ENCODE measurements around the gene FBLN2. TPM values are rescaled to one million over a fixed set of nuclear protein-coding genes. Genes with fewer than 3 reads are reported as not detected.

Gene FBLN2
- total RNA-seq, 1 experiment from 2014 or later = 0.39 TPM

DNA sequence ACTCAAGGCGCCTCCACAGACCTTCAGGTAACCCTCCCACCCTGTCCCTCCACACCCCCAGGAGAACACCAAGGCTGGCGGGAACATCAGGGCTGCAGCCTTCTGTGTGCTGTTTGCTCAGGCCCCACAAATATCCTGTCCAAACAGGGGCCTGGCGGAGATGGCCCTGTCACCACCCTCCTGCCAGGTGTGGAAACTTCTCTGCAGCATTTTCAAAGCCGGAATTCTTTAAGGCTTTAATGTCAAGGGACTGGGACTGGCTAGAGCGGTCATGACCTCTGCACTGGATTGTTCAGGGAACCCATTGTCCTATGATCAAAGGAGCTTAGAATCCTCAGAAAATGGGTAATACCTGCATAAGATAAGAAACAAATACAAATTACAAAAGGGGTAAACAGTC is 46.6 kb downstream of the FBLN2 start:
- ATAC-seq (no peak), DNase-seq (ENCODE audit: low read depth, low spot score) (no peak)
- Histone ChIP-seq H3K4me2 (ENCODE audit: low read length) (no peak overlapping the region), H3K79me2 (ENCODE audit: insufficient read depth, low read length) (no peaks in the 10 kb centered on the region), H2AFZ (ENCODE audit: low read depth, low read length, poor library complexity, severe bottlenecking) (no peak overlapping the region), H3K4me1 (ENCODE audit: control insufficient read depth in 1 of 2, insufficient read depth in 2 of 2, low read length in 2 of 2) (peaks cover 0 to 16% of the 10 kb centered on the region in 2 experiments; a peak in 2 of 4 replicates), H3K9me2 (ENCODE audit: insufficient read depth) (no peaks in the 10 kb centered on the region), H3K9me3 (ENCODE audit: control insufficient read depth in 1 of 2, insufficient read depth in 1 of 2, low read depth in 1 of 2, low read length in 2 of 2) (no peaks in the 10 kb centered on the region), H3K36me3 (ENCODE audit: control insufficient read depth in 1 of 2, insufficient read depth in 2 of 2, low read length in 2 of 2) (no peaks in the 10 kb centered on the region), H3K27ac (ENCODE audit: low read depth, low read length) (no peak overlapping the region), H3K9ac (ENCODE audit: low read length) (no peak overlapping the region), H4K20me1 (ENCODE audit: insufficient read depth) (no peaks in the 10 kb centered on the region), H3K27me3 (ENCODE audit: insufficient read depth, low read length) (no peaks in the 10 kb centered on the region), H3K4me3 (replicated peaks in 1 of 2; ENCODE audit: low read depth in 1 of 2, low read length in 2 of 2) (no peak overlapping the region)
- ChIA-PET RAD21 (ENCODE audit: low non-redundant PET in 1 of 2, low total read pairs in 2 of 2, uncharacterized antibody in 2 of 2, unreplicated experiment in 2 of 2) (no interaction called here), POLR2A (no interaction called here), CTCF (no interaction called here)
- TF ChIP-seq JUND (IDR thresholded peaks at IDR 0.05) (no peak), TCF7L2 (IDR thresholded peaks at IDR 0.05; ENCODE audit: borderline replicate concordance, extremely low read depth, insufficient read depth, insufficient read length) (no peak)
- intact Hi-C loops (cut with micrococcal nuclease) = no loop called here
- no TSS peak for BruUV-seq (replicated peaks)

GRCh38 chr3:13596426-13597205 is 47.7 kb downstream of the FBLN2 start:
- RAD21 ChIA-PET (ENCODE audit: low non-redundant PET in 1 of 2, low total read pairs in 2 of 2, uncharacterized antibody in 2 of 2, unreplicated experiment in 2 of 2) = no interaction called here
- Histone ChIP-seq H3K27ac (ENCODE audit: low read depth, low read length) (no peak overlapping the region), H4K20me1 (ENCODE audit: insufficient read depth) (no peaks in the 10 kb centered on the region), H2AFZ (ENCODE audit: low read depth, low read length, poor library complexity, severe bottlenecking) (no peak overlapping the region), H3K79me2 (ENCODE audit: insufficient read depth, low read length) (no peaks in the 10 kb centered on the region), H3K9me2 (ENCODE audit: insufficient read depth) (no peaks in the 10 kb centered on the region), H3K9me3 (ENCODE audit: control insufficient read depth in 1 of 2, insufficient read depth in 1 of 2, low read depth in 1 of 2, low read length in 2 of 2) (no peaks in the 10 kb centered on the region), H3K9ac (ENCODE audit: low read length) (no peak overlapping the region), H3K4me1 (ENCODE audit: control insufficient read depth in 1 of 2, insufficient read depth in 2 of 2, low read length in 2 of 2) (peaks cover 0 to 26% of the 10 kb centered on the region in 2 experiments; a peak in 2 of 4 replicates), H3K4me2 (ENCODE audit: low read length) (no peak overlapping the region), H3K27me3 (ENCODE audit: insufficient read depth, low read length) (no peaks in the 10 kb centered on the region), H3K4me3 (replicated peaks in 1 of 2; ENCODE audit: low read depth in 1 of 2, low read length in 2 of 2) (no peak overlapping the region), H3K36me3 (ENCODE audit: control insufficient read depth in 1 of 2, insufficient read depth in 2 of 2, low read length in 2 of 2) (no peaks in the 10 kb centered on the region)
- DNase-seq (ENCODE audit: low read depth, low spot score) = no peak
- CTCF ChIA-PET = no interaction called here
- POLR2A ChIA-PET = no interaction called here
- no peak for ATAC-seq
- TF ChIP-seq SRF (IDR thresholded peaks at IDR 0.05; ENCODE audit: low read depth) (no peak), SIN3A (IDR thresholded peaks at IDR 0.05; ENCODE audit: low read depth) (no peak), YY1 (IDR thresholded peaks at IDR 0.05; ENCODE audit: extremely low read depth, insufficient replicate concordance, low read depth, low read length) (no peak), CTCF (IDR thresholded peaks at IDR 0.05 in 2 of 3, conservative IDR thresholded peaks at IDR 0.05 in 1 of 3; ENCODE audit: borderline replicate concordance in 1 of 3, insufficient read depth in 1 of 3, low read depth in 2 of 3, low read length in 2 of 3) (no peak), CEBPB (IDR thresholded peaks at IDR 0.05; ENCODE audit: low read depth) (no peak), EZH2 (IDR thresholded peaks at IDR 0.05) (no peak), SP1 (IDR thresholded peaks at IDR 0.05; ENCODE audit: low read depth) (no peak)
- TF ChIP-seq, protein P1, sequence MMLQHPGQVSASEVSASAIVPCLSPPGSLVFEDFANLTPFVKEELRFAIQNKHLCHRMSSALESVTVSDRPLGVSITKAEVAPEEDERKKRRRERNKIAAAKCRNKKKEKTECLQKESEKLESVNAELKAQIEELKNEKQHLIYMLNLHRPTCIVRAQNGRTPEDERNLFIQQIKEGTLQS (IDR thresholded peaks at IDR 0.05) = no peak
- BruUV-seq (replicated peaks) = no TSS peak
- intact Hi-C loops (cut with micrococcal nuclease) = no loop called here

Data from HCT116 (cell line).